OCI-M1 (cell line): Measurements from ENCODE around the gene DLK1.

Source experiments
- DNase-seq: peaks from one replicate; lab custom pipeline; 2025; lab: John Stamatoyannopoulos, UW

DLK1 gene

GRCh38 chr14:100714258-100714892, 12.3 kb upstream of the DLK1 start:
- DNase-seq = no peak

GRCh38 chr14:100715332-100715731, 11.4 kb upstream of the DLK1 start:
- DNase-seq = no peak

- DNase-seq = no peak
Observed at GRCh38 chr14:100715803-100716202, 10.9 kb upstream of the DLK1 start.

GRCh38 chr14:100717386-100717785, 9.3 kb upstream of the DLK1 start:
- DNase-seq = no peak

GRCh38 chr14:100719976-100720520, 6.6 kb upstream of the DLK1 start:
- no peak for DNase-seq

GRCh38 chr14:100721568-100721967, 5.1 kb upstream of the DLK1 start:
- no peak for DNase-seq

GRCh38 chr14:100722367-100722766, 4.3 kb upstream of the DLK1 start:
- no peak for DNase-seq

- DNase-seq = no peak
Observed at GRCh38 chr14:100723135-100723829, 3.4 kb upstream of the DLK1 start.

- no peak for DNase-seq
Observed at GRCh38 chr14:100723830-100724437, 2.8 kb upstream of the DLK1 start.

- no peak for DNase-seq
Observed at GRCh38 chr14:100724536-100724935, 2.2 kb upstream of the DLK1 start.

GRCh38 chr14:100725587-100726387, 905 bp upstream of the DLK1 start:
- DNase-seq = no peak

GRCh38 chr14:100727086-100727872, 587 bp downstream of the DLK1 start:
- DNase-seq = no peak

- DNase-seq = no peak
Observed at GRCh38 chr14:100727873-100728240, 1.2 kb downstream of the DLK1 start.

- DNase-seq = no peak
Observed at GRCh38 chr14:100728962-100729361, 2.3 kb downstream of the DLK1 start.

- no peak for DNase-seq
Observed at GRCh38 chr14:100729982-100730381, 3.3 kb downstream of the DLK1 start.

- no peak for DNase-seq
Observed at GRCh38 chr14:100730581-100730980, 3.9 kb downstream of the DLK1 start.

- DNase-seq = no peak
Observed at GRCh38 chr14:100731011-100731670, 4.4 kb downstream of the DLK1 start.

- no peak for DNase-seq
Observed at GRCh38 chr14:100731846-100732765, 5.4 kb downstream of the DLK1 start.

- DNase-seq = no peak
Observed at GRCh38 chr14:100732766-100733100, 6.0 kb downstream of the DLK1 start.
